Middle frontal gyrus (tissue), 1 donor: ENCODE data around the gene KDM1A.

Experiments
- DNase-seq: peaks from one replicate; pipeline ENCODE4 v3.0.0-alpha.2; 2015; ENCODE audit warnings: low spot score; ENCODE audit errors: extremely low spot score

KDM1A gene

GRCh38 chr1:23066075-23066474, 46.8 kb downstream of the KDM1A start:
- DNase-seq, result no peak

- no peak for DNase-seq
Observed at GRCh38 chr1:23069149-23069548, 49.9 kb downstream of the KDM1A start.

GRCh38 chr1:23069675-23070074, 50.4 kb downstream of the KDM1A start:
- DNase-seq, result no peak

- DNase-seq, result no peak
Observed at GRCh38 chr1:23074012-23074411, 54.7 kb downstream of the KDM1A start.

GRCh38 chr1:23079025-23079424, 59.8 kb downstream of the KDM1A start:
- no peak for DNase-seq

GRCh38 chr1:23080885-23081284, 61.6 kb downstream of the KDM1A start:
- DNase-seq, result no peak

- no peak for DNase-seq
Observed at GRCh38 chr1:23081376-23081775, 62.1 kb downstream of the KDM1A start.

- no peak for DNase-seq
Observed at GRCh38 chr1:23083714-23084480, 64.6 kb downstream of the KDM1A start.

GRCh38 chr1:23084880-23085279, 65.6 kb downstream of the KDM1A start:
- DNase-seq, result no peak

GRCh38 chr1:23085696-23086095, 66.4 kb downstream of the KDM1A start:
- DNase-seq, result no peak

GRCh38 chr1:23088027-23088426, 68.8 kb downstream of the KDM1A start:
- DNase-seq, result no peak

- no peak for DNase-seq
Observed at GRCh38 chr1:23090056-23090455, 70.8 kb downstream of the KDM1A start.

- no peak for DNase-seq
Observed at GRCh38 chr1:23091545-23091944, 72.3 kb downstream of the KDM1A start.

- no peak for DNase-seq
Observed at GRCh38 chr1:23092447-23092846, 73.2 kb downstream of the KDM1A start.

- no peak for DNase-seq
Observed at GRCh38 chr1:23097316-23097715, 78.0 kb downstream of the KDM1A start.

- peak; percentile 39 for DNase-seq
Observed at GRCh38 chr1:23098463-23099170, 79.3 kb downstream of the KDM1A start.

GRCh38 chr1:23099171-23099536, 79.9 kb downstream of the KDM1A start:
- DNase-seq, result no peak

- DNase-seq, result no peak
Observed at GRCh38 chr1:23100074-23100748, 80.9 kb downstream of the KDM1A start.

- no peak for DNase-seq
Observed at GRCh38 chr1:23101101-23101827, 82.0 kb downstream of the KDM1A start.

GRCh38 chr1:23101887-23102286, 82.6 kb downstream of the KDM1A start:
- no peak for DNase-seq

GRCh38 chr1:23102289-23102688, 83.0 kb downstream of the KDM1A start:
- DNase-seq, result no peak
